Naive thymus-derived CD4-positive, alpha-beta T cell (primary cell): ENCODE measurements around the gene ANXA2. TPM values are rescaled to one million over a fixed set of nuclear protein-coding genes. Genes with fewer than 3 reads are reported as not detected.
A peak's percentile ranks its signal among the peaks of the same experiment; 100 is the strongest.

ENCODE experiments used
- ATAC-seq: fragments of 150-1000 bp; cut with Tn5 transposase; 2 replicates; pipeline ENCODE4 v1.10.0; 2021; ENCODE audit warnings: mild to moderate bottlenecking, moderate library complexity
- CTCF ChIA-PET: fragments of 350-600 bp; sonication (Branson Sonifier 250); formaldehyde crosslinking; loops from one replicate; lab custom pipeline; 2021; ENCODE audit warnings: antibody characterized with exemption; lab: Charles Lee
- POLR2A ChIA-PET: fragments of 350-600 bp; sonication (Branson Sonifier 250); formaldehyde crosslinking; loops from one replicate; lab custom pipeline; 2021; ENCODE audit warnings: antibody characterized with exemption, inconsistent platforms; lab: Charles Lee
- DNase-seq, 9 donors: peaks; one replicate each; pipeline versions ENCODE4 v3.0.0 to v3.0.0-alpha.2; 2020 to 2022; ENCODE audit warnings: mixed read lengths in 1 of 9
- H3K27ac ChIP-seq: one replicate; pipeline ENCODE4 v1.7.0; 2013; ENCODE audit warnings: mild to moderate bottlenecking, low read depth, low read length, moderate library complexity
- H3K27me3 ChIP-seq, 2 donors: one replicate each; pipeline ENCODE4 v1.7.0; 2013; ENCODE audit warnings: low read length in 2 of 2, mild to moderate bottlenecking in 2 of 2, moderate library complexity in 2 of 2; ENCODE audit not compliant: control insufficient read depth in 2 of 2, insufficient read depth in 2 of 2
- H3K36me3 ChIP-seq, 3 experiments: 1 replicate in 2 of 3; 2 replicates in 1 of 3; pipeline ENCODE4 v1.7.0; 2013; ENCODE audit warnings: low read length in 3 of 3, mild to moderate bottlenecking in 3 of 3, moderate library complexity in 1 of 3; ENCODE audit not compliant: insufficient read depth in 3 of 3, control insufficient read depth in 2 of 3
- H3K4me1 ChIP-seq, 2 donors: one replicate each; pipeline ENCODE4 v1.7.0; 2013; ENCODE audit warnings: low read length in 2 of 2, mild to moderate bottlenecking in 2 of 2, moderate library complexity in 1 of 2; ENCODE audit not compliant: control insufficient read depth in 2 of 2, insufficient read depth in 2 of 2
- H3K4me3 ChIP-seq: 2 replicates; pipeline ENCODE4 v1.7.0; 2013; ENCODE audit warnings: mild to moderate bottlenecking, low read length
- H3K9me3 ChIP-seq, 3 experiments: 1 replicate in 2 of 3; 2 replicates in 1 of 3; pipeline ENCODE4 v1.7.0; 2013; ENCODE audit warnings: low read length in 3 of 3; ENCODE audit not compliant: control insufficient read depth in 2 of 3
- H3K27ac Mint-ChIP-seq, 9 donors: one replicate each; pipeline ENCODE4 v1.8.0; 2020 to 2022; ENCODE audit warnings: mixed read lengths in 9 of 9, mild to moderate bottlenecking in 8 of 9, moderate library complexity in 5 of 9, inconsistent platforms in 2 of 9
- H3K27me3 Mint-ChIP-seq, 5 donors: one replicate each; pipeline ENCODE4 v1.8.0; 2021 to 2022; ENCODE audit warnings: mixed read lengths in 5 of 5, mild to moderate bottlenecking in 1 of 5
- H3K36me3 Mint-ChIP-seq, 5 donors: one replicate each; pipeline ENCODE4 v1.8.0; 2020 to 2022; ENCODE audit warnings: mixed read lengths in 5 of 5, mild to moderate bottlenecking in 3 of 5, inconsistent platforms in 1 of 5
- H3K4me1 Mint-ChIP-seq, 7 donors: one replicate each; pipeline ENCODE4 v1.8.0; 2020 to 2022; ENCODE audit warnings: mixed read lengths in 7 of 7, mild to moderate bottlenecking in 3 of 7, inconsistent platforms in 1 of 7
- H3K4me3 Mint-ChIP-seq, 10 donors: one replicate each; pipeline ENCODE4 v1.8.0; 2020 to 2022; ENCODE audit warnings: mild to moderate bottlenecking in 10 of 10, mixed read lengths in 10 of 10, moderate library complexity in 6 of 10, inconsistent platforms in 2 of 10
- H3K9me3 Mint-ChIP-seq, 11 donors: one replicate each; pipeline ENCODE4 v1.8.0; 2020 to 2022; ENCODE audit warnings: mixed read lengths in 11 of 11, mild to moderate bottlenecking in 4 of 11, inconsistent platforms in 1 of 11, moderate library complexity in 1 of 11
- intact Hi-C, 2 donors: fragments of 100-400 bp; cut with micrococcal nuclease; formaldehyde crosslinking; loops; one replicate each; pipeline ENCODE4 v1.15.1; 2023
- polyA plus RNA-seq, 2 donors: library from polyadenylated mRNA; unstranded; fragments of 300-500 nt; fragmentation: Illumina TruSeq; gene quantifications; one replicate each; pipeline ENCODE4 v1.2.3, GENCODE V29; 2021
- total RNA-seq, 6 experiments: library from RNA in 5 of 6; stranded (reverse) in 5 of 6; gene quantifications; 1 replicate in 5 of 6; 2 replicates in 1 of 6; pipeline ENCODE4 v1.2.3 and lab custom pipeline; 2021 to 2026

Gene ANXA2
- total and polyA plus RNA-seq, 7 experiments from 2014 or later = 25.5 to 377 (median 36.6) TPM

DNA sequence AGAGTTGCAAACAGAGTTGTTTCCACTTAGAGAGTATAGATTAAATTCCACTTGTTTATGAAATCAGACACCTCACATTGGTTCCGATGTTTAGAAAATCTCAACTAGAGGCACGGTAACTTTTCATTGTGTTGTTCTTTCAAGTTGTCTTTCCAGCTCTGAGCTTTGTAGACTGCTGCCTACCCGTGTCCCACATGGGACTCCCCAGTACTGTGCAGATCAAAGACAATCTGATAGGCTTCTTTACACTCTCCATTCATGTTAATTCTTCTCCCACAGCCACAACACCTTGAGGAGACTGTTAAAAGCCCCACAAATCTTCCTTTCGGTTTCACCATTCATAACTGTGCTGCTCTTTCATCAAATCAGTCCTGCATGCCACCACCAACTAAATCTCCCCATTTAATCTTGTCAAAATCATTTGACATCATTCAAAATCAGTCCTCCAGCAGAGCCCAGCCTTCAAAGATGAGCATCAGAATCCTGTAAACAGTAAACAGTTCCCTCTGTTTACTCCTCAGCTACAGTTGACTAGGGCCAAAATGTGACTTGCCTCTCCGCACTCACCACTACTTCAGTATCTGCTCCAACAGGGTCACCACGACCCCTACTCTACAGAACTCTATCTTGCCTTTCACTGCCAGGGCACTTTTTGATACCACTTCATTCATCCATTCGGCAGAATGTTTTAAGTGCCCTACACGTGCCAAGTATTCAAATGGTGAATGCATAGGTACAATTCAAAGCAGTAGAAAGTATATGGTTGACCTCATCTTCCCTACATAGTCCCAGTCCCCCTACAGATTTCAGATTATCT lies 8.3 kb downstream of the ANXA2 start:
- H3K4me1 ChIP-seq = peaks cover 3 to 32% of the 10 kb centered on the region in 2 donors
- H3K27me3 ChIP-seq = no peaks in the 10 kb centered on the region
- peak overlapping the region; percentile 15 for H3K4me3 ChIP-seq
- DNase-seq (peak in 8 of 9 donors; percentile 7 to 58 (median 34)), ATAC-seq (peak; percentile 88)
- H3K9me3 ChIP-seq = no peaks in the 10 kb centered on the region
- Mint-ChIP-seq H3K4me1 (peaks cover 7 to 68% (median 20%) of the 10 kb centered on the region in 7 donors), H3K4me3 (peak overlapping the region; percentile 17 to 72 (median 66)), H3K9me3 (no peaks in the 10 kb centered on the region), H3K27me3 (no peaks in the 10 kb centered on the region), H3K27ac (peak overlapping the region in 4 of 9 donors; percentile 4 to 74 (median 10)), H3K36me3 (peaks cover 0 to 37% (median 8%) of the 10 kb centered on the region in 5 donors)
- CTCF ChIA-PET = no interaction called here
- H3K27ac ChIP-seq = no peak overlapping the region
- no peaks in the 10 kb centered on the region for H3K36me3 ChIP-seq
- POLR2A ChIA-PET = interaction anchor here (0.6 to 0.7 kb wide), 2 partner anchors 36 to 91 kb away, joined by 3 read pairs; no protein-coding TSS in a partner anchor
- intact Hi-C loops = loop anchor here in 1 of 2 donors (1.0 to 2.0 kb wide), 3 partner anchors 8 to 90 kb away; partner anchors contain the start of genes ANXA2 and ICE2

- ChIA-PET POLR2A (interaction anchor here (0.9 kb wide), 1 partner anchor 12 kb away, joined by 3 read pairs; no protein-coding TSS in a partner anchor), CTCF (interaction anchor here (0.6 kb wide), 1 partner anchor 390 kb away, joined by 3 read pairs; no protein-coding TSS in a partner anchor)
- Histone ChIP-seq H3K27ac (no peak overlapping the region), H3K4me1 (peaks cover 3 to 16% of the 10 kb centered on the region in 2 donors), H3K4me3 (no peak overlapping the region), H3K9me3 (no peaks in the 10 kb centered on the region), H3K27me3 (no peaks in the 10 kb centered on the region), H3K36me3 (no peaks in the 10 kb centered on the region)
- Mint-ChIP-seq H3K27me3 (no peaks in the 10 kb centered on the region), H3K27ac (no peak overlapping the region), H3K9me3 (no peaks in the 10 kb centered on the region), H3K36me3 (peaks cover 0 to 32% (median 9%) of the 10 kb centered on the region in 5 donors), H3K4me1 (peaks cover 7 to 62% (median 20%) of the 10 kb centered on the region in 7 donors), H3K4me3 (peak overlapping the region in 1 of 10 donors; percentile 19)
- ATAC-seq = no peak
- DNase-seq = no peak
- intact Hi-C loops = no loop called here
Observed at GRCh38 chr15:60387321-60387720, 10.5 kb downstream of the ANXA2 start.

- ATAC-seq (no peak), DNase-seq (no peak)
- Histone ChIP-seq H3K9me3 (no peaks in the 10 kb centered on the region), H3K36me3 (no peaks in the 10 kb centered on the region), H3K4me3 (no peak overlapping the region), H3K27me3 (no peaks in the 10 kb centered on the region), H3K27ac (no peak overlapping the region), H3K4me1 (peaks cover 3 to 11% of the 10 kb centered on the region in 2 donors)
- peaks cover 0 to 31% (median 9%) of the 10 kb centered on the region in 5 donors for H3K36me3 Mint-ChIP-seq
- POLR2A ChIA-PET = interaction anchor here (0.9 kb wide), 1 partner anchor 12 kb away, joined by 3 read pairs; no protein-coding TSS in a partner anchor
- H3K9me3 Mint-ChIP-seq = no peaks in the 10 kb centered on the region
- H3K4me3 Mint-ChIP-seq = no peak overlapping the region
- no peaks in the 10 kb centered on the region for H3K27me3 Mint-ChIP-seq
- H3K27ac Mint-ChIP-seq = no peak overlapping the region
- H3K4me1 Mint-ChIP-seq = peaks cover 7 to 58% (median 20%) of the 10 kb centered on the region in 7 donors
- intact Hi-C loops = no loop called here
- CTCF ChIA-PET = no interaction called here
Observed at GRCh38 chr15:60386615-60387014, 11.2 kb downstream of the ANXA2 start.

DNA sequence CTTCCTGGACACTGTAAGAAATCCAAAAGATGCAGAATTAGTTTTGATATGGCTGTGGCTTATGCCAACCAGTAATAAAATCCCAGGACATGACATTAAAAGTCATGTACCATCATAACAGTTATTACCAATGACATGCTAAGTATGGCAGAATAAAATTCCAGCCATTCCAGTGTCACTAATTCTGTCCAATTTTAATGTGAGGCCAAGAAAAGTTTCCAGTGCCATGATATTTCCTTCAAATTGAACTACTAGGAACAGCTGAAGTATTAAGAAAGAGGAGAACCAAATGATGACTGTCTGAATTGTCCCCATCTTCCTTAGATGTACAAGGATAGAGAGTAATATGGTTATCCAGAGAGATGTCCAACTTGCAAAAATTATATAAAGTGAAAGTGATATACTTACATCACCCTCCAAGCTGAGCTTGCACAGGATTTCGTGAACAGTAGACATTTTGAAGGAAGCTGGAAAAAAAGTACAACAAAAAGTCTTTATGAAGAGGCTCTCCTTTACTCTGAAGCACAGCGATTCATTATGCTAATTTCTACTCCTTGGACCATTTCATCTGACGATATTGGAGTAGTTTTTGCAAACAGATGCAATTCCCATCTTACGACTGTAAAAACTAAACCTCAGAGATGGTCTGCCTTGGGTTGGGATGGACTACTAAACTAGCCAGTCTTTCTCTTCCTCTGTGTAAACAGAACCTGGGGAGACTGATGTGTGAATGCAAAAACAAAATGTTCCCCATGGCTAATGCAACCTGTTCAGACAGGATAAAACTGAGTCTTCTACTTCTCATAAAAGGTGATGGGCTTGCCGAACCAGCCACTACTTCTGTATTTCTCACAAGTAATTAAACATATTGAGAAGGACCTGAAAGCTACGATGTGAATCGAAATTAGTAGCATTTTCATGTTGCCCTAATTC lies 11.9 kb downstream of the ANXA2 start:
- Mint-ChIP-seq H3K27ac (no peak overlapping the region), H3K36me3 (peaks cover 0 to 30% (median 9%) of the 10 kb centered on the region in 5 donors), H3K9me3 (no peaks in the 10 kb centered on the region), H3K4me3 (no peak overlapping the region), H3K4me1 (peaks cover 7 to 53% (median 19%) of the 10 kb centered on the region in 7 donors), H3K27me3 (no peaks in the 10 kb centered on the region)
- ChIA-PET POLR2A (no interaction called here), CTCF (no interaction called here)
- ATAC-seq = no peak
- Histone ChIP-seq H3K27ac (no peak overlapping the region), H3K27me3 (no peaks in the 10 kb centered on the region), H3K9me3 (no peaks in the 10 kb centered on the region), H3K36me3 (no peaks in the 10 kb centered on the region), H3K4me3 (no peak overlapping the region), H3K4me1 (peaks cover 3 to 11% of the 10 kb centered on the region in 2 donors)
- no peak for DNase-seq
- intact Hi-C loops = no loop called here

- ChIA-PET CTCF (no interaction called here), POLR2A (no interaction called here)
- H3K36me3 Mint-ChIP-seq = peaks cover 0 to 36% (median 14%) of the 10 kb centered on the region in 5 donors
- peaks cover 3 to 8% of the 10 kb centered on the region in 2 donors for H3K4me1 ChIP-seq
- H3K4me3 Mint-ChIP-seq = no peak overlapping the region
- no peak overlapping the region for H3K27ac ChIP-seq
- no peak for ATAC-seq
- no peaks in the 10 kb centered on the region for H3K9me3 ChIP-seq
- H3K4me3 ChIP-seq = no peak overlapping the region
- H3K27me3 ChIP-seq = no peaks in the 10 kb centered on the region
- H3K36me3 ChIP-seq = no peaks in the 10 kb centered on the region
- H3K9me3 Mint-ChIP-seq = no peaks in the 10 kb centered on the region
- no peaks in the 10 kb centered on the region for H3K27me3 Mint-ChIP-seq
- H3K27ac Mint-ChIP-seq = no peak overlapping the region
- intact Hi-C loops = no loop called here
- peaks cover 5 to 41% (median 13%) of the 10 kb centered on the region in 7 donors for H3K4me1 Mint-ChIP-seq
- no peak for DNase-seq
Observed at GRCh38 chr15:60384526-60385126, 13.2 kb downstream of the ANXA2 start.

- no peaks in the 10 kb centered on the region for H3K9me3 Mint-ChIP-seq
- Histone ChIP-seq H3K36me3 (no peaks in the 10 kb centered on the region), H3K27ac (no peak overlapping the region), H3K4me3 (no peak overlapping the region), H3K27me3 (no peaks in the 10 kb centered on the region), H3K4me1 (peaks cover 3 to 5% of the 10 kb centered on the region in 2 donors), H3K9me3 (no peaks in the 10 kb centered on the region)
- H3K4me1 Mint-ChIP-seq = peaks cover 0 to 35% (median 9%) of the 10 kb centered on the region in 7 donors
- no peak overlapping the region for H3K27ac Mint-ChIP-seq
- H3K36me3 Mint-ChIP-seq = peaks cover 0 to 41% (median 14%) of the 10 kb centered on the region in 5 donors
- DNase-seq = no peak
- intact Hi-C loops = no loop called here
- ChIA-PET POLR2A (no interaction called here), CTCF (interaction anchor here (0.6 kb wide), 1 partner anchor 114 kb away, joined by 3 read pairs; no protein-coding TSS in a partner anchor)
- ATAC-seq = no peak
- H3K4me3 Mint-ChIP-seq = no peak overlapping the region
- no peaks in the 10 kb centered on the region for H3K27me3 Mint-ChIP-seq
Observed at GRCh38 chr15:60384053-60384452, 13.7 kb downstream of the ANXA2 start.
